GM08714 (cell line): ENCODE results near the gene CPB1.

Source experiments
- H3K4me3 ChIP-seq: fragments of 200-500 bp; sonication (Bioruptor generic); 2 replicates; pipeline ENCODE4 v1.5.1; 2014; ENCODE audit warnings: mild to moderate bottlenecking, low read length, inconsistent platforms
- ZNF274 ChIP-seq: IDR thresholded peaks from 2 replicates; pipeline ENCODE4 v1.6.1; 2012; ENCODE audit warnings: mild to moderate bottlenecking, low read depth, low read length

The CPB1 gene

GRCh38 chr3:148854061-148854460, 26.4 kb downstream of the CPB1 start:
- no peak overlapping the region for H3K4me3 ChIP-seq
- TF ChIP-seq ZNF274, result no peak

- H3K4me3 ChIP-seq, result no peak overlapping the region
- TF ChIP-seq ZNF274, result no peak
Measured at GRCh38 chr3:148856384-148856783, 28.8 kb downstream of the CPB1 start.

- no peak overlapping the region for H3K4me3 ChIP-seq
- TF ChIP-seq ZNF274, result no peak
Measured at GRCh38 chr3:148857316-148857715, 29.7 kb downstream of the CPB1 start.

- TF ChIP-seq ZNF274, result no peak
- H3K4me3 ChIP-seq, result no peak overlapping the region
Measured at GRCh38 chr3:148861277-148861869, 33.8 kb downstream of the CPB1 start.

GRCh38 chr3:148863297-148863696, 35.7 kb downstream of the CPB1 start:
- TF ChIP-seq ZNF274, result no peak

GRCh38 chr3:148863814-148864213, 36.2 kb downstream of the CPB1 start:
- H3K4me3 ChIP-seq, result no peak overlapping the region
- TF ChIP-seq ZNF274, result no peak

More at GRCh38 chr3:148863297-148863696, 35.7 kb downstream of the CPB1 start:
- H3K4me3 ChIP-seq, result no peak overlapping the region

- TF ChIP-seq ZNF274, result no peak
- H3K4me3 ChIP-seq, result no peak within 1 kb of the TSS
Measured at GRCh38 chr3:148865049-148865448, 37.4 kb downstream of the CPB1 start, which contains the start of gene CPA3. Gene CPA3, plus strand, starts transcription at chr3:148865296. Its CDS starts 12 bp downstream, at chr3:148865308.

- H3K4me3 ChIP-seq, result no peak overlapping the region
- no peak for TF ChIP-seq ZNF274
Measured at GRCh38 chr3:148866261-148866660, 38.6 kb downstream of the CPB1 start.

- no peak overlapping the region for H3K4me3 ChIP-seq
- TF ChIP-seq ZNF274, result no peak
Measured at GRCh38 chr3:148873270-148873927, 45.8 kb downstream of the CPB1 start.

GRCh38 chr3:148873977-148874376, 46.4 kb downstream of the CPB1 start:
- no peak overlapping the region for H3K4me3 ChIP-seq
- no peak for TF ChIP-seq ZNF274

- TF ChIP-seq ZNF274, result no peak
Measured at GRCh38 chr3:148878095-148878494, 50.5 kb downstream of the CPB1 start.

GRCh38 chr3:148879256-148879655, 51.6 kb downstream of the CPB1 start:
- no peak for TF ChIP-seq ZNF274

More at GRCh38 chr3:148878095-148878494, 50.5 kb downstream of the CPB1 start:
- no peak overlapping the region for H3K4me3 ChIP-seq

GRCh38 chr3:148880681-148881080, 53.1 kb downstream of the CPB1 start:
- no peak overlapping the region for H3K4me3 ChIP-seq
- no peak for TF ChIP-seq ZNF274

More at GRCh38 chr3:148879256-148879655, 51.6 kb downstream of the CPB1 start:
- H3K4me3 ChIP-seq, result no peak overlapping the region

- no peak overlapping the region for H3K4me3 ChIP-seq
- TF ChIP-seq ZNF274, result no peak
Measured at GRCh38 chr3:148881286-148881685, 53.7 kb downstream of the CPB1 start.

- no peak for TF ChIP-seq ZNF274
- H3K4me3 ChIP-seq, result no peak overlapping the region
Measured at GRCh38 chr3:148882288-148882687, 54.7 kb downstream of the CPB1 start.
